MCF 10A (cell line): ENCODE results near the gene ZNF429. TPM values are rescaled to one million over a fixed set of nuclear protein-coding genes. Genes with fewer than 3 reads are reported as not detected.
"Not testable (repeated sequence)": the region's sequence is repeated elsewhere in the genome, so short reads cannot be mapped to it uniquely, and the experiment has no call there.

Experiments used
- BruUV-seq: library from RNA; stranded (reverse); fragments of 400-500 nt; replicated peaks from 2 replicates; lab custom pipeline; 2021; lab: Mats Ljungman, UMichigan
- CTCF ChIA-PET: fragments of 300-600 bp; sonication (Branson Sonifier 250); formaldehyde crosslinking; extraction: SDS; loops from one replicate; lab custom pipeline; 2021; ENCODE audit warnings: antibody characterized with exemption, inconsistent platforms; lab: Yijun Ruan, JAX
- POLR2A ChIA-PET: fragments of 300-600, 350-650 bp; sonication (Branson Sonifier 250); formaldehyde crosslinking; extraction: SDS; loops from one replicate; lab custom pipeline; 2020; ENCODE audit warnings: antibody characterized with exemption, inconsistent platforms; lab: Yijun Ruan, JAX
- DNase-seq: peaks from one replicate; pipeline ENCODE4 v3.0.0-alpha.2; 2018; ENCODE audit not compliant: unreplicated experiment
- H3K27ac Mint-ChIP-seq: one replicate; pipeline ENCODE4 v1.8.0; 2022; ENCODE audit warnings: mild to moderate bottlenecking, low read depth, mixed read lengths; ENCODE audit not compliant: unreplicated experiment
- H3K27me3 Mint-ChIP-seq: one replicate; pipeline ENCODE4 v1.8.0; 2022; ENCODE audit warnings: mixed read lengths; ENCODE audit not compliant: insufficient read depth, unreplicated experiment
- H3K36me3 Mint-ChIP-seq: one replicate; pipeline ENCODE4 v1.8.0; 2022; ENCODE audit warnings: mild to moderate bottlenecking, moderate library complexity, mixed read lengths; ENCODE audit not compliant: insufficient read depth, unreplicated experiment
- H3K4me1 Mint-ChIP-seq: one replicate; pipeline ENCODE4 v1.8.0; 2022; ENCODE audit warnings: mixed read lengths; ENCODE audit not compliant: insufficient read depth, unreplicated experiment
- H3K4me3 Mint-ChIP-seq: one replicate; pipeline ENCODE4 v1.8.0; 2022; ENCODE audit warnings: mild to moderate bottlenecking, moderate library complexity, mixed read lengths; ENCODE audit not compliant: unreplicated experiment
- H3K9me3 Mint-ChIP-seq: one replicate; pipeline ENCODE4 v1.8.0; 2022; ENCODE audit warnings: mixed read lengths; ENCODE audit not compliant: unreplicated experiment
- intact Hi-C: fragments of 100-400 bp; cut with micrococcal nuclease; formaldehyde crosslinking; loops from 2 replicates; pipeline ENCODE4 v1.14.1; 2022
- total RNA-seq: library from RNA; stranded (reverse); gene quantifications from 2 replicates; pipeline ENCODE4 v1.2.3, GENCODE V29; 2022
- TF ChIP-seq, protein P1 (sequence below): fragments of 200-600 bp; IDR thresholded peaks from one replicate; pipeline ENCODE4 v1.8.0; 2022; ENCODE audit warnings: antibody characterized with exemption, mild to moderate bottlenecking; ENCODE audit not compliant: unreplicated experiment

ZNF429 gene
- total RNA-seq, 1 experiment from 2014 or later = 4.0 TPM

- intact Hi-C loops = no loop called here
- POLR2A ChIA-PET = no interaction called here
- Mint-ChIP-seq H3K4me1 (no peaks in the 10 kb centered on the region), H3K36me3 (no peaks in the 10 kb centered on the region), H3K27ac (no peak overlapping the region), H3K27me3 (no peaks in the 10 kb centered on the region), H3K9me3 (peaks cover 18% of the 10 kb centered on the region), H3K4me3 (no peak overlapping the region)
- no peak for DNase-seq
- CTCF ChIA-PET = no interaction called here
- no TSS peak for BruUV-seq
- TF ChIP-seq, protein P1, sequence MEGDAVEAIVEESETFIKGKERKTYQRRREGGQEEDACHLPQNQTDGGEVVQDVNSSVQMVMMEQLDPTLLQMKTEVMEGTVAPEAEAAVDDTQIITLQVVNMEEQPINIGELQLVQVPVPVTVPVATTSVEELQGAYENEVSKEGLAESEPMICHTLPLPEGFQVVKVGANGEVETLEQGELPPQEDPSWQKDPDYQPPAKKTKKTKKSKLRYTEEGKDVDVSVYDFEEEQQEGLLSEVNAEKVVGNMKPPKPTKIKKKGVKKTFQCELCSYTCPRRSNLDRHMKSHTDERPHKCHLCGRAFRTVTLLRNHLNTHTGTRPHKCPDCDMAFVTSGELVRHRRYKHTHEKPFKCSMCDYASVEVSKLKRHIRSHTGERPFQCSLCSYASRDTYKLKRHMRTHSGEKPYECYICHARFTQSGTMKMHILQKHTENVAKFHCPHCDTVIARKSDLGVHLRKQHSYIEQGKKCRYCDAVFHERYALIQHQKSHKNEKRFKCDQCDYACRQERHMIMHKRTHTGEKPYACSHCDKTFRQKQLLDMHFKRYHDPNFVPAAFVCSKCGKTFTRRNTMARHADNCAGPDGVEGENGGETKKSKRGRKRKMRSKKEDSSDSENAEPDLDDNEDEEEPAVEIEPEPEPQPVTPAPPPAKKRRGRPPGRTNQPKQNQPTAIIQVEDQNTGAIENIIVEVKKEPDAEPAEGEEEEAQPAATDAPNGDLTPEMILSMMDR = no peak
Measured at GRCh38 chr19:21474671-21475181, 30.7 kb upstream of the ZNF429 start.

DNA sequence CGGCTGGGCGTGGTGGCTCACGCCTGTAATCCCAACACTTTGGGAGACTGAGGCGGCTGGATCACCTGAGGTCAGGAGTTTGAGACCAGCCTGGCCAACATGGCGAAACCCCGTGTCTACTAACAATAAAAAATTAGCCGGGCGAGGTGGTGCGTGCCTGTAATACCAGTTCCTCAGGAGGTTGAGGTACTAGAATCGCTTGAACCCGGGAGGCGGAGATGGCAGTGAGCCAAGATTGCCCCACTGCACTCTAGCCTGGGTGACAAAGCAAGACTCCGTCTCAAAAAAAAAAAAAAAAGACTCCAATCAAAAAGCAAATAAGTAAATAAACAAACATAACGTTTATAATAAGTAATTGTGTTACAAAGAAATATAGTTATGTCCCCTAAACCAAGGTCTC lies 23.0 kb upstream of the ZNF429 start:
- H3K27me3 Mint-ChIP-seq, POLR2A ChIA-PET, H3K27ac Mint-ChIP-seq, DNase-seq, H3K4me3 Mint-ChIP-seq, H3K4me1 Mint-ChIP-seq, BruUV-seq, CTCF ChIA-PET, intact Hi-C loops, H3K36me3 Mint-ChIP-seq: not testable (repeated sequence)
- H3K9me3 Mint-ChIP-seq = peaks cover 30% of the 10 kb centered on the region

DNA sequence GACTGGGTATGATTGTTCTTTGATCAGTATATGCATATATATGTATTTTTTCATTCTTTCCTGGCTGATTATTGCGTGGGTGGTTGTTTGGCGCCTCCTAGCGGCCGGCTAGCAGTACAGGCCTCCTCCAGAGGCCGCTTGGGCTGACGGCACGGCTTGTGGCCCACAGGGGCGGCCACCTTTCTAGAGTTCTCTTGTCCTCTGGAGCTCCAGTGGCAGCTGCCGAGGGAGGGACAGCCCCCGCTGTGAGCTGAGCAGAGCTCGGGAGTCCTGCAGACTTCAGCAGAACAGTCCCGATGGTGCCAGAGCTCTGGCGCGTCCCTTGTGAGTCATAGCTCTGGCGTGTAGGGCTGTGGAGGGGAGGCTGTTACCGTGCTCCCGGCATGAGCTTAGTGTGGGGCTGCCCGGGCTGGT lies 22.5 kb upstream of the ZNF429 start:
- H3K4me1 Mint-ChIP-seq = no peaks in the 10 kb centered on the region
- CTCF ChIA-PET = interaction anchor here (0.7 kb wide), 1 partner anchor 231 kb away, joined by 3 read pairs; no protein-coding TSS in a partner anchor
- peak; percentile 15 for DNase-seq
- H3K9me3 Mint-ChIP-seq = peaks cover 34% of the 10 kb centered on the region
- H3K27ac Mint-ChIP-seq = no peak overlapping the region
- no peak overlapping the region for H3K4me3 Mint-ChIP-seq
- no peaks in the 10 kb centered on the region for H3K36me3 Mint-ChIP-seq
- POLR2A ChIA-PET = interaction anchor here (0.7 kb wide), 1 partner anchor 788 kb away, joined by 3 read pairs; no protein-coding TSS in a partner anchor
- TF ChIP-seq, protein P1 = peak; percentile 30
- no peaks in the 10 kb centered on the region for H3K27me3 Mint-ChIP-seq
- no TSS peak for BruUV-seq
- intact Hi-C loops = no loop called here

DNA sequence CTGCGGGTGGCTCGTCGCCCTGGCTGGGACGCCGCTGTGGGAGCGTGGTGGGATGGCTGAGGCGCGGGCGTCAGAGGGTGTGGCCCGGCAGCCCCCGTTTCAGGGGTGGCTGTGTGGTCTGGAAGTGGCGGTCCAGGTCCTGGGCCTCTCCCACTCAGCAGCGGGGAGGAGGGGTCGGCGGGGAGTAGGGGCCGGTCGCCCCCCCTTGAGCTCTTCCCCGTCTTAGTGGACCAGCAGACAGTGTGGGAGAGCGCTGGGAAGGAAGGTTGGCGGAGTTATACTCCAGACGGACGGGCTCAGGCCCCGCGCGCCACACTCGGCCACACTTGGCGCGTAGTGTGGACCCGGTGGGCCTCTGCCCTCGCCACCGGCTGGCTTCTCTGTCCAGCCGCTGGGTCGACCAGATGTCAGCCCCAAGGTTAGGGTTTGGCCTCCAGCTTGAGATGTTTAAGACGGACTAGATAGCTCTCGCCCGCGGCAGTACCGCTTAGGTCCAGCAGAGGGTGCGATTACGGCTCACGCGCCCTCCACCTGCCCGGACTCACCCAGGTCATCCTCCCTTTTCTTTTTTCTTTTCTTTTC lies 21.7 kb upstream of the ZNF429 start:
- Mint-ChIP-seq H3K4me1 (no peaks in the 10 kb centered on the region), H3K9me3 (peaks cover 37% of the 10 kb centered on the region), H3K27ac (no peak overlapping the region), H3K27me3 (no peaks in the 10 kb centered on the region), H3K36me3 (no peaks in the 10 kb centered on the region), H3K4me3 (no peak overlapping the region)
- TF ChIP-seq, protein P1 = peak; percentile 25
- DNase-seq = no peak
- CTCF ChIA-PET = interaction anchor here (0.6 to 0.7 kb wide), 2 partner anchors 15 to 30 kb away, joined by 3 to 4 read pairs; no protein-coding TSS in a partner anchor
- no TSS peak for BruUV-seq
- intact Hi-C loops = no loop called here
- POLR2A ChIA-PET = interaction anchor here (0.6 kb wide), 1 partner anchor 22 kb away, joined by 3 read pairs; no protein-coding TSS in a partner anchor
